ENCODE results near the gene UBE2F. TPM values are rescaled to one million over a fixed set of nuclear protein-coding genes. Genes with fewer than 3 reads are reported as not detected.
A peak's percentile ranks its signal among the peaks of the same experiment; 100 is the strongest.

UBE2F gene
- total and polyA plus RNA-seq, 2 donors (not counting 1 experiment from before 2014, with no cell fraction given): 53.7 to 113 TPM

- no peaks in the 10 kb centered on the region for H4K20me1 ChIP-seq (ENCODE audit: control insufficient read depth, extremely low read depth, insufficient read depth, low read length)
- DNase-seq (ENCODE audit: low read depth in 2 of 2): peak in 1 of 2 donors; percentile 6
- peaks cover 2% of the 10 kb centered on the region for H3K36me3 ChIP-seq (ENCODE audit: control insufficient read depth, insufficient read depth, low read length)
- H3K9me3 ChIP-seq (ENCODE audit: control insufficient read depth, insufficient read depth, low read depth, low read length): no peaks in the 10 kb centered on the region
- H3K4me1 ChIP-seq (ENCODE audit: control insufficient read depth, extremely low read depth, insufficient read depth, low read length): no peaks in the 10 kb centered on the region
- no peak overlapping the region for H3K4me2 ChIP-seq (ENCODE audit: extremely low read depth, insufficient read depth, low read length)
- H3K27me3 ChIP-seq (ENCODE audit: control insufficient read depth, insufficient read depth, low read length): no peaks in the 10 kb centered on the region
- H3K4me3 ChIP-seq (replicated peaks in 1 of 4; ENCODE audit: control extremely low read depth in 1 of 4, insufficient read depth in 1 of 4, low read depth in 3 of 4, low read length in 4 of 4): no peak overlapping the region
- no peak overlapping the region for H2AFZ ChIP-seq (ENCODE audit: low read length)
- no peaks in the 10 kb centered on the region for H3K79me2 ChIP-seq (ENCODE audit: control insufficient read depth, insufficient read depth, low read length)
- no peak overlapping the region for H3K9ac ChIP-seq (ENCODE audit: insufficient read depth, low read length)
- no peak overlapping the region for H3K27ac ChIP-seq (ENCODE audit: insufficient read depth, low read length)
- TF ChIP-seq CTCF (conservative IDR thresholded peaks at IDR 0.05 in 1 of 2, IDR thresholded peaks at IDR 0.05 in 1 of 2; ENCODE audit: low read depth in 1 of 2, low read length in 2 of 2) (no peak), EZH2 (IDR thresholded peaks at IDR 0.05; ENCODE audit: low read length, missing control alignments) (no peak)
Observed at GRCh38 chr2:238077292-238077691, 110.5 kb downstream of the UBE2F start.

GRCh38 chr2:238079874-238080327, 113.1 kb downstream of the UBE2F start:
- TF ChIP-seq CTCF (conservative IDR thresholded peaks at IDR 0.05 in 1 of 2, IDR thresholded peaks at IDR 0.05 in 1 of 2; ENCODE audit: low read depth in 1 of 2, low read length in 2 of 2) (no peak), EZH2 (IDR thresholded peaks at IDR 0.05; ENCODE audit: low read length, missing control alignments) (no peak)
- Histone ChIP-seq H3K4me1 (ENCODE audit: control insufficient read depth, extremely low read depth, insufficient read depth, low read length) (no peaks in the 10 kb centered on the region), H3K4me2 (ENCODE audit: extremely low read depth, insufficient read depth, low read length) (no peak overlapping the region), H3K4me3 (replicated peaks in 1 of 4; ENCODE audit: control extremely low read depth in 1 of 4, insufficient read depth in 1 of 4, low read depth in 3 of 4, low read length in 4 of 4) (no peak overlapping the region), H3K9me3 (ENCODE audit: control insufficient read depth, insufficient read depth, low read depth, low read length) (no peaks in the 10 kb centered on the region), H3K36me3 (ENCODE audit: control insufficient read depth, insufficient read depth, low read length) (peaks cover 2% of the 10 kb centered on the region), H3K27ac (ENCODE audit: insufficient read depth, low read length) (no peak overlapping the region), H3K79me2 (ENCODE audit: control insufficient read depth, insufficient read depth, low read length) (no peaks in the 10 kb centered on the region), H3K9ac (ENCODE audit: insufficient read depth, low read length) (no peak overlapping the region), H3K27me3 (ENCODE audit: control insufficient read depth, insufficient read depth, low read length) (no peaks in the 10 kb centered on the region), H2AFZ (ENCODE audit: low read length) (no peak overlapping the region), H4K20me1 (ENCODE audit: control insufficient read depth, extremely low read depth, insufficient read depth, low read length) (no peaks in the 10 kb centered on the region)
- no peak for DNase-seq (ENCODE audit: low read depth in 2 of 2)

GRCh38 chr2:238080518-238080917, 113.7 kb downstream of the UBE2F start:
- Histone ChIP-seq H3K4me1 (ENCODE audit: control insufficient read depth, extremely low read depth, insufficient read depth, low read length) (no peaks in the 10 kb centered on the region), H4K20me1 (ENCODE audit: control insufficient read depth, extremely low read depth, insufficient read depth, low read length) (no peaks in the 10 kb centered on the region), H3K27ac (ENCODE audit: insufficient read depth, low read length) (no peak overlapping the region), H3K9ac (ENCODE audit: insufficient read depth, low read length) (no peak overlapping the region), H3K36me3 (ENCODE audit: control insufficient read depth, insufficient read depth, low read length) (peaks cover 2% of the 10 kb centered on the region), H3K9me3 (ENCODE audit: control insufficient read depth, insufficient read depth, low read depth, low read length) (no peaks in the 10 kb centered on the region), H3K27me3 (ENCODE audit: control insufficient read depth, insufficient read depth, low read length) (no peaks in the 10 kb centered on the region), H3K4me3 (replicated peaks in 1 of 4; ENCODE audit: control extremely low read depth in 1 of 4, insufficient read depth in 1 of 4, low read depth in 3 of 4, low read length in 4 of 4) (no peak overlapping the region), H3K79me2 (ENCODE audit: control insufficient read depth, insufficient read depth, low read length) (no peaks in the 10 kb centered on the region), H2AFZ (ENCODE audit: low read length) (no peak overlapping the region), H3K4me2 (ENCODE audit: extremely low read depth, insufficient read depth, low read length) (no peak overlapping the region)
- TF ChIP-seq EZH2 (IDR thresholded peaks at IDR 0.05; ENCODE audit: low read length, missing control alignments): no peak
- TF ChIP-seq CTCF (conservative IDR thresholded peaks at IDR 0.05 in 1 of 2, IDR thresholded peaks at IDR 0.05 in 1 of 2; ENCODE audit: low read depth in 1 of 2, low read length in 2 of 2): no peak
- no peak for DNase-seq (ENCODE audit: low read depth in 2 of 2)

Data from fibroblast of lung (primary cell).